ENCODE measurements around the gene NUMB.

The NUMB gene

DNA sequence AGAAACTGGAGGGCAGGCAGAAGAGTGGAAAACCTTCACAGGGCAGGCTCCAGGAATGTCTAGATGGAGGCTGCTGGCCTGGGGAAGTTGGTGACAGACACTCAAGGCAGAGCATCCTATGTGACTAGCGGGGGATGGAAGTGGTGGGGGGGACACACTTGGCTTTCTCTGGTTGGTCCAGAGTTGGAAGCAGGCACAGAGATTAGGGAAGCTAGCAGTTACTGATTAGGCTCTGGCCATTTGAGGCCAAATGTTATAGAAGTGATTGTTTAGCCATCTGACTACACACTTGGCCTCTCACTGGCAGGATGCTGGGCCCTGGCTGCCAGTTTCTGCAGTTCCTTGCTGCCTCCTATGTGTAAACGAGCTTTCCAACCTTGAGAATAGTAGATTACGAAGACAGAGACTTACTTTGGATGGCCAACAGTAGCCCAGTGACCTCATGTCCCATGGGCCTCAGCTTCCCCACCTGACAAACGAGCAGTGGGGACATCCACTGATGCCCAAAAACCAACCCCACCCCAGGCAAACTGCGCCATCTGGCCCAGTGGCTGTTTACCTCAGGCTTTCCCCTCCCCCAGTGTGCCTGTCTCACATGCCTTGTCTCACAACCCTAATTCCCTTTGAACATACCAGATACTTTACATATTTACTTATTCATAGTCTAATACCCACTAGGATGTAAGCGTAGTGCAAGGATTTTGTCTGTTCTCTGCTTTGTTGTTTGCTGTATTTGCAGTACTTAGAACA lies 118.3 kb downstream of the NUMB start:
- TF ChIP-seq, protein P1, sequence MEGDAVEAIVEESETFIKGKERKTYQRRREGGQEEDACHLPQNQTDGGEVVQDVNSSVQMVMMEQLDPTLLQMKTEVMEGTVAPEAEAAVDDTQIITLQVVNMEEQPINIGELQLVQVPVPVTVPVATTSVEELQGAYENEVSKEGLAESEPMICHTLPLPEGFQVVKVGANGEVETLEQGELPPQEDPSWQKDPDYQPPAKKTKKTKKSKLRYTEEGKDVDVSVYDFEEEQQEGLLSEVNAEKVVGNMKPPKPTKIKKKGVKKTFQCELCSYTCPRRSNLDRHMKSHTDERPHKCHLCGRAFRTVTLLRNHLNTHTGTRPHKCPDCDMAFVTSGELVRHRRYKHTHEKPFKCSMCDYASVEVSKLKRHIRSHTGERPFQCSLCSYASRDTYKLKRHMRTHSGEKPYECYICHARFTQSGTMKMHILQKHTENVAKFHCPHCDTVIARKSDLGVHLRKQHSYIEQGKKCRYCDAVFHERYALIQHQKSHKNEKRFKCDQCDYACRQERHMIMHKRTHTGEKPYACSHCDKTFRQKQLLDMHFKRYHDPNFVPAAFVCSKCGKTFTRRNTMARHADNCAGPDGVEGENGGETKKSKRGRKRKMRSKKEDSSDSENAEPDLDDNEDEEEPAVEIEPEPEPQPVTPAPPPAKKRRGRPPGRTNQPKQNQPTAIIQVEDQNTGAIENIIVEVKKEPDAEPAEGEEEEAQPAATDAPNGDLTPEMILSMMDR (conservative IDR thresholded peaks at IDR 0.05; ENCODE audit: low read length): no peak
- no peak for DNase-seq (ENCODE audit: low read depth)
- no peak overlapping the region for H3K4me3 ChIP-seq (ENCODE audit: low read length)

DNA sequence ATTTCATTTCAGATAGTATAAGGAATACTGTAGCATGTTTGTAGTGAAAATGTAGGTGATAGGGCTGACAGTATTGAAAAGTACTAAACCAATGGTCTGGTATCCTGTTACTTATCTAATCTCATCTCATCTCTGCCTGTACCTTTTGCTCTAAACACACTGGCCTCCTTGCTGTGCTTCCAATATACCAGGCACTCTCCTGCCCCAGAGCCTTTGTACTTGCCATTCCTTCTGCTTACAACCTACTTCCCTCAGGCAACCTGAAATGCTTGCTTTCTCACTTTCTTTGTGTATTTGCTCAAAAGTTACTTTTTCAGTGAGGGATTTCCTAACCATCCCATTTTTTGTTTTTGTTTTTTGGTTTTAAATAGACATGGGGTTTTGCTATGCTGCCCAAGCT lies 119.1 kb downstream of the NUMB start:
- DNase-seq (ENCODE audit: low read depth): no peak
- H3K4me3 ChIP-seq (ENCODE audit: low read length): no peak overlapping the region
- TF ChIP-seq, protein P1 (conservative IDR thresholded peaks at IDR 0.05; ENCODE audit: low read length): no peak

DNA sequence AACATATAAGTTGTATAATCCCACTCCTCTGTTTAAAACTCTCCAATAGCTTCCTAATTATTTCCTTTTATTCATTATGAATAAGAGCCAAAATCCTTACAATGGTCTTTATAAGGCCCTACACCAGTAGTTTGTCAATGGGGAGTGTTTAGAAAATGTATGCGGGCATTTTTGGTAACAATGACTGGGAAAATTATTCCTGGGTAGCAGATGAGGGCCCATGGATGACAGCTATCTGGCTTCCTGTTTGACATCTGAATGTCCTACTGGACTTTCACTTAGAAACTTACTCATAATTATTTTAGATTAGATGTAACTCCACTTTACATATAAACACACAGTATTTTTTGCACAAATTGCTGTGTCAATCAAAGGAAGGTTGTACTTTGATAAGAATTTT lies 119.8 kb downstream of the NUMB start:
- DNase-seq (ENCODE audit: low read depth): no peak
- H3K4me3 ChIP-seq (ENCODE audit: low read length): no peak overlapping the region
- TF ChIP-seq, protein P1 (conservative IDR thresholded peaks at IDR 0.05; ENCODE audit: low read length): no peak

DNA sequence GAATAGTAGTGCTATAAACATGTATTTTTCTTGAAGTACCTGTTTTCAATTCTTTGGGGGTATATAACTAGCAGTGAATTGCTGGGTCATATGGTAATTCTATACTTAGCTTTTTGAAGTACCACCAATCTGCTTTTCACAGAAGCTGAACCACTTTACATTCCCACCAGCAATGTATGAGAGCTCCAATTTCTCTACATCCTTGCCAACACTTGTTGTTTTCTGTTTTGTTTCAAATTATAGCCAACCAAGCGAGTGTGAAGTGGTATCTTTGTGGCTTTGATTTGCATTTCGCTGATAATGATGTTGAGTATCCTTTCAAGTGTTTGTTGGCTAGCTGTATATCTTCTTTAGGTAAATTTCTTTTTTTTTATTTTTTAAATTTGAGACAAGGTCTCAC lies 125.3 kb downstream of the NUMB start:
- DNase-seq (ENCODE audit: low read depth): no peak
- TF ChIP-seq, protein P1 (conservative IDR thresholded peaks at IDR 0.05; ENCODE audit: low read length): no peak
- H3K4me3 ChIP-seq (ENCODE audit: low read length): no peak overlapping the region

DNA sequence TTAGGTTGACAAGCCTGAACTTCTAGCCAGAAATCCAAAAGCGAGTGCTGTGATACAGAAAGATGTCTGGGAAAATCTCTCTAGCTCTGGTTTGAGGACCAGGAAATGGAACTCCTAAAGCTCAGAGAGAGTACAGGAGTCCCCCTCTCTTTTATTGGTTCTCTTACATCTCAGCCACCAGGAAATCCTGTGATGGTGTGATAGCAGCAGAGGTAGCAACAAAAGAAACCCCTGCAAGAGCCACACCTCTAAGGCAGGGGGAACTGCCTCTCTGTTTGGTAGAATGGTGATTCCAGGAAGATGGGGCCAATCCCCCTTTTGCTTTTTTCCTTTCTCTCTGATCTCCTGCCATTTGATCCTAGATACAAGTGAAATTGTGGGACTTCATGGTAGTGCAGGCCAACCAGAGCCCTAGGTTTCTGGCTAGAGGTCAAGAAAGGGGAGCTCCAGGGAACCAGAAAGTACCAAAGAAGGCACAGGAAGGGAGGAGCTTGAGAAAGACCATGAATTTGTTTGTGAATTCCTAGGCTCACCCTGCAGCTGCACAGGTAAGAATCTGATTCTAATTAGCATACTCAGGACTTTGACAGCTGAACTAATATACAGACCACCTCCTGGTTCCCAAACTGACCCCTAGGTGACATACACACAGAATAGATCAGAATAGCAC lies 132.6 kb downstream of the NUMB start:
- TF ChIP-seq, protein P1 (conservative IDR thresholded peaks at IDR 0.05; ENCODE audit: low read length): no peak
- DNase-seq (ENCODE audit: low read depth): no peak
- no peak overlapping the region for H3K4me3 ChIP-seq (ENCODE audit: low read length)

DNA sequence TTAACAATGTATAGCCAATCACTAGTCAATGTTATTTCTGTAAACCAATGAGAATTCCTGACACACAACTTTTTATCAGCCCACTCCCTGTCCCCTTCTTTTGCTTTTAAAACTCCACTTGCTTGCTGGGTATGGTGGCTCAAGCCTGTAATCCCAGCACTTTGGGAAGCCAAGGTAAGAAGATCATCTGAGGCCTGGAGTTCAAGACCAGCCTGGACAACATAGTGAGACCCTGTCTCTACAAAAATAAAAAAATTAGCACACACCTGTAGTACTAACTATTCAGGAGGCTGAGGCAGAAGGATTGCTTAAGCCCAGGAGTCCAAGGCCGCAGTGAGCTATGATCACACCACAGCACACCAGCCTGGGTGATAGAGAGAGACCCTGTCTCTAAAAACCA lies 133.3 kb downstream of the NUMB start:
- no peak for DNase-seq (ENCODE audit: low read depth)
- TF ChIP-seq, protein P1 (conservative IDR thresholded peaks at IDR 0.05; ENCODE audit: low read length): no peak
- H3K4me3 ChIP-seq (ENCODE audit: low read length): no peak overlapping the region

DNA sequence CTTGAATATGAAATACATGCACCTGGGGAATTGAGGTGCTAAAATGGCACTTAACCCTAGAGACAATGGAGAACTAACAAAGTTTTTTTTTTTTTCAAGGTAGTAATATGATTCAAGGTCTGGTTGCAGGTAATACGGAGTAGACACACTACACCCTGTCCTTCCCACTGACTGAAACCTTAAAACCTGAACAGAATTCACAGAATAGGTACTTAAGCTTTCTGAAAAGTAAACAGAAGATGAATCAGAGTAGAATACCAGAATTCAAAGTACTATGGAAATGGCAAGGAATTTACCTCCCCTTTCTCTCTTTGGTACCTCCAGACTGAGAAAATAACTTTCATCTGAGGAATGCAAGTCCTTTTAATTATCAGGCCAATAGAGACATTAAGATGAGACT lies 133.8 kb downstream of the NUMB start:
- DNase-seq (ENCODE audit: low read depth): no peak
- TF ChIP-seq, protein P1 (conservative IDR thresholded peaks at IDR 0.05; ENCODE audit: low read length): no peak
- no peak overlapping the region for H3K4me3 ChIP-seq (ENCODE audit: low read length)

Measured in AG10803 (cell line).